Endothelial cell of umbilical vein (primary cell): Measurements from ENCODE around the gene MMP21. TPM values are rescaled to one million over a fixed set of nuclear protein-coding genes. Genes with fewer than 3 reads are reported as not detected.

Experiments used
- BruUV-seq: library from RNA; stranded (reverse); fragments of 400-500 nt; replicated peaks from 2 replicates; lab custom pipeline; 2021; lab: Mats Ljungman, UMichigan
- CTCF ChIA-PET: fragments of 300-600, 350-600 bp; sonication (Branson Sonifier 250); formaldehyde crosslinking; loops from one replicate; lab custom pipeline; 2021; ENCODE audit warnings: antibody characterized with exemption, inconsistent platforms; lab: Charles Lee
- POLR2A ChIA-PET: fragments of 300-600, 350-600 bp; sonication (Branson Sonifier 250); formaldehyde crosslinking; loops from one replicate; lab custom pipeline; 2021; ENCODE audit warnings: antibody characterized with exemption, inconsistent platforms; lab: Charles Lee
- DNase-seq: peaks from one replicate; pipeline ENCODE4 v3.0.0-alpha.2; 2011; ENCODE audit warnings: low read depth, low spot score
- FAIRE-seq: peaks from 2 replicates; lab custom pipeline; 2011; peaks lifted over from hg19 to GRCh38; lab: Jason Lieb, UNC
- H2AFZ ChIP-seq: 2 replicates; pipeline ENCODE4 v1.6.0; 2012; ENCODE audit warnings: low read depth, low read length, control low read depth, inconsistent platforms
- H3K27ac ChIP-seq: 2 replicates; pipeline ENCODE4 v1.5.1; 2011; ENCODE audit warnings: low read depth, mild to moderate bottlenecking, control low read depth, low read length, moderate library complexity; ENCODE audit not compliant: insufficient read depth
- H3K27me3 ChIP-seq, 2 experiments: 2 replicates each; pipeline versions ENCODE4 v1.6.0 to v1.6.1; 2011; ENCODE audit warnings: low read length in 2 of 2, mixed read lengths in 1 of 2; ENCODE audit not compliant: control insufficient read depth in 2 of 2, insufficient read depth in 2 of 2
- H3K36me3 ChIP-seq, 2 experiments: 2 replicates in 1 of 2; 3 replicates in 1 of 2; pipeline ENCODE4 v1.5.1; 2011; ENCODE audit warnings: low read length in 2 of 2, mild to moderate bottlenecking in 1 of 2, moderate library complexity in 1 of 2; ENCODE audit not compliant: control insufficient read depth in 2 of 2, insufficient read depth in 2 of 2; ENCODE audit errors: extremely low read depth in 1 of 2
- H3K4me1 ChIP-seq: 3 replicates; pipeline ENCODE4 v1.5.1; 2011; ENCODE audit warnings: mild to moderate bottlenecking, low read length; ENCODE audit not compliant: control insufficient read depth, insufficient read depth; ENCODE audit errors: extremely low read depth
- H3K4me2 ChIP-seq: 2 replicates; pipeline ENCODE4 v1.6.1; 2011; ENCODE audit warnings: low read length, control low read depth, mixed read lengths; ENCODE audit not compliant: insufficient read depth
- H3K4me3 ChIP-seq, 3 experiments: fragments of 200-600 bp in 1 of 3; sonication (generic), shearing (Covaris generic) in 1 of 3; replicated peaks in 1 of 3; 2 replicates each; pipeline ENCODE4 v1.5.1; 2011 to 2016; ENCODE audit warnings: control low read depth in 3 of 3, low read length in 3 of 3, mild to moderate bottlenecking in 2 of 3, inconsistent platforms in 1 of 3, low read depth in 1 of 3, moderate library complexity in 1 of 3; ENCODE audit not compliant: insufficient read depth in 1 of 3
- H3K79me2 ChIP-seq: 2 replicates; pipeline ENCODE4 v1.6.0; 2012; ENCODE audit warnings: low read length, inconsistent platforms; ENCODE audit not compliant: control insufficient read depth, insufficient read depth
- H3K9ac ChIP-seq: replicated peaks from 2 replicates; pipeline ENCODE3; 2011; ENCODE audit warnings: low read length, control low read depth; ENCODE audit not compliant: insufficient read depth; ENCODE audit errors: extremely low read depth
- H3K9me1 ChIP-seq: replicated peaks from 3 replicates; pipeline ENCODE4 v1.6.0; 2011; ENCODE audit warnings: mild to moderate bottlenecking, low read length; ENCODE audit not compliant: control insufficient read depth, insufficient read depth; ENCODE audit errors: extremely low read depth
- H3K9me3 ChIP-seq: replicated peaks from 2 replicates; pipeline ENCODE4 v1.5.1; 2012; ENCODE audit warnings: low read length, inconsistent platforms; ENCODE audit not compliant: control insufficient read depth, insufficient read depth
- H4K20me1 ChIP-seq: replicated peaks from 2 replicates; pipeline ENCODE3; 2011; ENCODE audit warnings: mild to moderate bottlenecking, low read length; ENCODE audit not compliant: control insufficient read depth, insufficient read depth; ENCODE audit errors: extremely low read depth
- EZH2 ChIP-seq: IDR thresholded peaks from 2 replicates; pipeline ENCODE4 v1.6.1; 2012; ENCODE audit warnings: borderline replicate concordance, low read depth, mild to moderate bottlenecking, moderate library complexity, low read length, inconsistent platforms; ENCODE audit not compliant: severe bottlenecking
- FOS ChIP-seq: IDR thresholded peaks from 2 replicates; pipeline ENCODE4 v1.6.1; 2011; ENCODE audit warnings: mild to moderate bottlenecking, low read length, moderate library complexity, borderline replicate concordance; ENCODE audit not compliant: insufficient read depth
- GATA2 ChIP-seq: IDR thresholded peaks from 2 replicates; pipeline ENCODE4 v1.7.0; 2011; ENCODE audit warnings: low read depth, mild to moderate bottlenecking, moderate library complexity, mixed read lengths, low read length; ENCODE audit not compliant: insufficient read length, insufficient read depth
- JUN ChIP-seq: IDR thresholded peaks from 2 replicates; pipeline ENCODE4 v1.6.1; 2011; ENCODE audit warnings: borderline replicate concordance, low read depth; ENCODE audit not compliant: insufficient read length, insufficient read depth
- dilution Hi-C: fragments of 300-500 bp; cut with MboI; formaldehyde crosslinking; loops from one replicate; pipeline ENCODE4 v1.15.0; 2019; ENCODE audit warnings: low sequenced_read_pairs; ENCODE audit not compliant: extremely low pct_ligation_motif_present
- intact Hi-C: fragments of 100-400 bp; cut with micrococcal nuclease; formaldehyde crosslinking; loops from one replicate; pipeline ENCODE4 v1.10.0; 2022
- polyA plus RNA-seq, 4 experiments: library from polyadenylated mRNA; depleted of rRNA in 3 of 4; stranded (reverse) in 3 of 4; unstranded in 1 of 4; fragments of >200 nt; gene quantifications; 2 replicates each; pipeline versions ENCODE4 v1.2.1 to v1.2.3, GENCODE V29; 2011 to 2012; ENCODE audit warnings: missing spikeins in 1 of 4
- total RNA-seq: library from RNA; stranded (reverse); gene quantifications from 2 replicates; pipeline ENCODE4 v1.2.3, GENCODE V29; 2021

The MMP21 gene
- total and polyA plus RNA-seq, 2 donors (not counting 3 experiments of a cell fraction or from before 2014, with no cell fraction given): 0.06 TPM; not detected in 1

DNA sequence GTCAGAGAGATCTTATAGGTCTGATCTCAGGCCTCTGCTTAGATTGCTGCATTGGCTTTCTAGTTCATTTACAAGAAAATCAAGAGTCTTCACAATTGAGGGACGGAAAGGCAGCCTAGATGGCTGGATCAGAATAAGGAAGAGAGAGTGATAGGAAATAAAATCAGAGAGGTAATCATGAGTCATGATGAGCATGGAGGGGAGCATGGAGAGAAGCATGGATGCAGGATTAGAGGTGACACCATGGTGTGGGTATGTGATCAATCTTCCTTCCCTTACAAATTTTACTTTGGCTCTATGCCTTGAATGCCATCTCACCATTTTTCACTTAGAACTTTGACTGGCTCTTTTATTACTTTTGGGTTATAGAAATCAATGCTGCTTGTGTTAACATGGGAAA, 49.1 kb upstream of the MMP21 start:
- Histone ChIP-seq H3K79me2 (peaks cover 42% of the 10 kb centered on the region), H3K9ac (peak overlapping the region; percentile 87), H3K4me2 (peak overlapping the region; percentile 97), H3K27ac (no peak overlapping the region), H3K9me3 (no peaks in the 10 kb centered on the region), H3K4me1 (peaks cover 18% of the 10 kb centered on the region), H3K9me1 (no peaks in the 10 kb centered on the region), H2AFZ (no peak overlapping the region), H3K36me3 (peaks cover 5 to 14% of the 10 kb centered on the region in 2 experiments), H3K27me3 (no peaks in the 10 kb centered on the region), H4K20me1 (no peaks in the 10 kb centered on the region), H3K4me3 (peak overlapping the region in 2 of 3 experiments; percentile 79 to 83)
- no peak for DNase-seq
- ChIA-PET POLR2A (no interaction called here), CTCF (no interaction called here)
- no peak for FAIRE-seq
- intact Hi-C loops (loop anchor here (5.0 kb wide), 1 partner anchor 82 kb away; no protein-coding TSS in a partner anchor), dilution Hi-C loops (no loop called here)
- BruUV-seq: no TSS peak
- TF ChIP-seq FOS: peak; percentile 36
- no peak for TF ChIP-seq JUN

DNA sequence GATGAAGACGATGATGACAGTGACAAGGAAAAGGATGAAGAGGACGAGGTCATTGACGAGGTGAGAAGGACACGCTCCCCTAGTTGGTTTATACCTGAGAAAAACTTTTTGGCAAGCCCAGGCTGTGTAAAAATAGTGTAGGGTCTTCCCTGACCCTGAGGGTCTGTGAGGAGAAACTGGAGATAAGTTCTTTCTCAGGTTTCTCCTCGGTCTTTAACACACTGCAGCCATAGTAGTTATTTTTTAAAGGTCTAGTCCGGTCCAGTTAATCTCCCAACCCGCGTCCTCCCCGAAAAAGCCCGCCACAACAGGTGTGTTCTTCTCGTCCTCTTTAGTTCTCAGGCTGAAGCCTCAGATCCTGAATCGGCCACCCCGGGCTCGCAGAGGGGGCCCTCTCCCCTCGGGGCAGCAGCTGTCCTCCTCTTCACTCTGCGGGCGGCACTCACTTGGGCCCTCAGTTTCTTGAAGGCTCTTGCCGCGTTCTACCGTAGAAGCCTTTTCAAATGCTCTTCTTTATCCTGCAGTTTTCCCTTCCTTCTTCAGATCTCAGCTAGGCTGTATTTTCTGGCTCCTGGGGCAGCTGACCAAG, 48.1 kb upstream of the MMP21 start:
- H3K79me2 ChIP-seq: peaks cover 42% of the 10 kb centered on the region
- peak overlapping the region; percentile 89 for H3K27ac ChIP-seq
- H3K4me3 ChIP-seq: peak overlapping the region; percentile 78 to 83 (median 79)
- FAIRE-seq (no peak), DNase-seq (peak; percentile 10)
- peak overlapping the region; percentile 87 for H3K9ac ChIP-seq
- intact Hi-C loops: loop anchor here (1.0 to 5.0 kb wide), 4 partner anchors 10 to 907 kb away; partner anchors contain the start of gene EDRF1
- dilution Hi-C loops: no loop called here
- H3K4me1 ChIP-seq: peaks cover 18% of the 10 kb centered on the region
- no peaks in the 10 kb centered on the region for H3K9me3 ChIP-seq
- ChIA-PET CTCF (no interaction called here), POLR2A (interaction anchor here (1.2 kb wide), 1 partner anchor 56 kb away, joined by 3 read pairs; no protein-coding TSS in a partner anchor)
- TF ChIP-seq EZH2 (no peak), GATA2 (no peak), JUN (no peak)
- TSS peak; percentile 57 for BruUV-seq
- no peaks in the 10 kb centered on the region for H3K27me3 ChIP-seq
- peaks cover 5 to 10% of the 10 kb centered on the region in 2 experiments for H3K36me3 ChIP-seq
- no peaks in the 10 kb centered on the region for H3K9me1 ChIP-seq
- no peaks in the 10 kb centered on the region for H4K20me1 ChIP-seq
- H3K4me2 ChIP-seq: peak overlapping the region; percentile 97
- peak overlapping the region; percentile 82 for H2AFZ ChIP-seq
